ENCODE data around the gene ASMTL.
"Not testable (repeated sequence)": the region's sequence is repeated elsewhere in the genome, so short reads cannot be mapped to it uniquely, and the experiment has no call there.

The ASMTL gene

DNA sequence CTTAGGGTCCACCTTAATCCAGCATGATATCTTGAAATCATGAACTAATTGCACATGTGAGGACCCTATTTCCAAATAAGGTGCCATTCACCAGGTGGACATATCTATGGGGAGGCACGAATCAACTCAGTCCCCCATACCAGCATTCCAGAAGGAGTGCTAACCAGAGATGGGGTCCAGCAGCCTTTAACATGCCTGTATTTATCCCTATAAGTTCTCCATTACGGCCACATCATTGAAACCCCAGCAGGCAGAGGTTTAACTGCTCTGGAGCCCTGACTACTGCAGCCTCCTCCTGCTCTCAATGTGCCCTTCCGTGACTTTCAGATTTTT is 3.2 kb upstream of the ASMTL start:
- in situ Hi-C loops (cut with HindIII; ENCODE audit: low sequenced_read_pairs): no loop called here

DNA sequence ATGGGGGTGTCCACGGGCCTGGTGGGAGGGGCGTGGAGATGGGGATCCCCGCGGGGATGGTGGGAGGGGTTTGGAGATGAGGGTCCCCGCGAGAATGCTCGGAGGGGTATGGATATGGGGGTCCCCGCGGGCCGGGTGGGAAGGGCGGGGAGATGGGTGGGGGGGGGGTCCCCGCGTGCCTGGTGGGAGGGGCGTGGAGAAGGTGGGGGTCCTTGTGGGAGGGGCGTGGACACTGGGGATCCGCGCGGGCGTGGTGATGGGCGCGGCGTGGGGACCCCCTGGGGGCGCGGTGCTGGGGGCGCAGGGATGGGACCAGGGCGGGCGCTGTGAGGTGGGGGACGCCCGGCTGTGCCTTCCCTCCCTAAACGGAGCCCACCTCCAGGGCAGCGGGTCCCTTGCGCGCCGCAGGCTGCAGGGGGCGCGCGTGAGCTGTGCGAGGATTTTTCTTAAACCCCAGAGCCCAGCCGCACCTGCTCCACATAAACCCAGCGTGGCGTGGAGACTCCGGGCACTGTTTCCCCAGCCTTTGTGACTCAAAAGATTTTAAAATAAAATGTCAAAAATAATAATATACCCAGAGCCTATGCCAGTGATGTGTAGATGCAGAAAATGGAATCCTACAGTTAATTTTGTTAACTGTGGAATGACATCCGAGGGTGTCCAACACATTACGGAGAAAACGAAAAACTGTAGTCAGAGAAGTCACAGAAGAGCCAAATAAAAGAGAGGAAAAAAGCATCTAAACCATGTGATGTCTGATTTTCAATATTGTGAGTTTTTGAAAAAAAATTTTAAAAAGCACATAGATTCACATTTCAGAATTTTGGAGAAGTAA is 1.5 kb upstream of the ASMTL start:
- in situ Hi-C loops (cut with HindIII; ENCODE audit: low sequenced_read_pairs): no loop called here

DNA sequence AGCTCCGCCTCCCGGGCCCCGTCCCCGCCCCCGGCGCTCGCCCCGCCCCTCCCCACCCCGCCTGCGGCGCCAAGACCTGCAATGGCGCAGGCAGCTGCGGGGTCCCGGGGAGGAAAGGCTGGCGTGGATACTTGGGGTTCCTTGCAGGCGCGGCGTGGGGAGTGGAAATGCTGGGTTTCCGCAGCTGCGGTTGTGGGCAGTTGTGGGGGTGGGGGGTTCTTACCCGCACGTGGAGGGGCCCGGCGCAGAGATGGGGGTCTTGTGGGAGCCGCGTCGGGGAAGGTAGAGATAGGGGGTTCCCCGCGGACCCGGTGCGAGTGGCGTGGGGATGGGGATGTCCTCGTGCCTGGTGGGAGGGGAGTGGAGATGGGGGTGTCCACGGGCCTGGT is 680 bp upstream of the ASMTL start:
- in situ Hi-C loops (cut with HindIII; ENCODE audit: low sequenced_read_pairs): no loop called here

DNA sequence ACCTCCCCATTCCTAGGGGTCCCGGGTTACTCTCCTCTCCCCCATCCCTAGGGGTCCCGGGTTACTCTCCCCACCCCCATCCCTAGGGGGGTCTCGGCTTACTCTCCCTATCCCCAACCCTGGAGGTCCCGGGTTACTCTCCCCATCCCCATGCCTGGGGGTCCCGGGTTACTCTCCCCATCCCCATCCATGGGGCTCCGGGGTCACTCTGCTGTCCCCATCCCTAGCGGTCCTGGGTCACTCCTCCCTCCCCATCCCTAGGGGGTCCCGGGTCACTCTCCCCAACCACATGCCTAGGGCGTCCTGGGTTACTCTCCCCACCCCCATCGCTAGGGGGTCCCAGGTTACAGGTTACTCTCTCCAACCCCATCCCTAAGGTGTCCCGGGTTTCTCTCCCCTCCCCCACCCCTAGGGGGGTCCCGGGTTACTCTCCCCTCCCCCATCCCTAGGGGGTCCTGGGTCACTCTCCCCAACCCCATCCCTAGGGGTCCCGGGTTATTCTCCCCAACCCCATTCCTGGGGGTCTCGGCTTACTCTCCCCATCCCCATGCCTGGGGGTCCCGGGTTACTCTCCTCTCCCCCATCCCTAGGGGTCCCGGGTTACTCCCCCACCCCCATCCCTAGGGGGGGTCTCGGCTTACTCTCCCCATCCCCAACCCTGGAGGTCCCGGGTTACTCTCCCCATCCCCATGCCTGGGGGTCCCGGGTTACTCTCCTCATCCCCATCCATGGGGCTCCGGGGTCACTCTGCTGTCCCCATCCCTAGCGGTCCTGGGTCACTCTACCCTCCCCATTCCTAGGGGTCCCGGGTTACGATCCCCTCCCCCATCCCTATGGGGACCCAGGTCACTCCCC is 821 bp downstream of the ASMTL start:
- in situ Hi-C loops (cut with HindIII; ENCODE audit: low sequenced_read_pairs): no loop called here

DNA sequence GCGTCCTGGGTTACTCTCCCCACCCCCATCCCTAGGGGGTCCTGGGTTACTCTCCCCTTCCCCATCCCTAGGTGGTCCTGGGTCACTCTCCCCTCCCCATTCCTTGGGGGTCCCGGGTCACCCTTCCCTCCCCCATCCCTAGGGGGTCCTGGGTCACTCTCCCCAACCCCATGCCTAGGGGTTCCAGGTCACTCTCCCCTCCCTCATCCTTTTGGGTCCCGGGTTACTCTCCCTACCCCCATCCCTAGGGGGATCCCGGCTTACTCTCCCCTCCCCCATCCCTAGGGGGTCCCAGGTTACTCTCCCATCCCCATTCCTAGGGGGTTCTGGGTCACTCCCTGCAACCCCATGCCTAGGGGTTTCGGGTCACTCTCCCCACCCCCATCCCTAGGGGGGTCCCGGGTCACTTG is 1.5 kb downstream of the ASMTL start:
- in situ Hi-C loops (cut with HindIII; ENCODE audit: low sequenced_read_pairs): no loop called here

DNA sequence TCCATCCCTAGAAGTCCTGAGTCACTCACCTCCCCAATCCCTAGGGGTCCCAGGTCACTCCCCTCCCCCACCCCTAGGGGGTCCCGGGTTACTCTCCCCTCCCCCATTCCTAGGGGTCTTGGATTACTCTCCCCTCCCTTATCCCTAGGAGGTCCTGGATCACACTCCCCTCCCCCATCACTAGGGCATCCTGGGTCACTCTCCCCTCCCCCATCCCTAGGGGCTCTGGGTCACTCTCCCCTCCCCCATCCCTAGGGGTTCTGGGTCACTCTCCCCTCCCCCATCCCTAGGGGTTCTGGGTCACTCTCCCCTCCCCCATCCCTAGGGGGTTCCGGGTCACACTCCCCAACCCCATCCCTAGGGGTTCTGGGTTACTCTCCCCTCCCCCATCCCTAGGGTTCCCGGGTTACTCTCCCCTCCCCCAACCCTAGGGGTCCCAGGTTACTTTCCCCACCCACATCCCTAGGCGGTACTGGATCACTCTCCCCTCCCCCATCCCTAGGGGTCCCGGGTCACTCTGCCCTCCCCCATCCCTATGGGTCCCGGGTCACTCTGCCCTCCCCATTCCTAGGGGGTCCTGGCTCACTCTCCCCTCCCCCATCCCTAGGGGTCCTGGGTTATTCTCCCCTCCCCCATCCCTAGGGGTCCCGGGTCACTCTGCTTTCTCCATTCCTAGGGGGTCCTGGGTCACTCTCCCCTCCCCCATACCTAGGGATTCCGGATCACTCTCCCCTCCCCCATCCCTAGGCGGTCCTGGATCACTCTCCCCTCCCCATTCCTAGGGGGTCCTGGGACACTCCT is 2.1 kb downstream of the ASMTL start:
- in situ Hi-C loops (cut with HindIII; ENCODE audit: low sequenced_read_pairs): no loop called here

DNA sequence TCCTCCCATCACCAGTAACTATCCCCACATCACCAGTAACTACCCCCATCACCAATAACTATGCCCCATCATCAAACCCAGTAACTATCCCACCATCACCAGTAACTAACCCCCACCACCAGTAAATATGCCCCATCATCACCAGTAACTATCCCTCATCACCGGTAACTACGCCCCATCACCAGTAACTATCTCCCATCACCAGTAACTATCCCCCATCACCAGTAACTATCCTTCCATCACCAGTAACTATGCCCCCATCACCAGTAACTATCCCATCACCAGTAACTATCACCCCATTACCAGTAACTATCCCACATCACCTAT is 2.9 kb downstream of the ASMTL start:
- in situ Hi-C loops (cut with HindIII; ENCODE audit: low sequenced_read_pairs): no loop called here

DNA sequence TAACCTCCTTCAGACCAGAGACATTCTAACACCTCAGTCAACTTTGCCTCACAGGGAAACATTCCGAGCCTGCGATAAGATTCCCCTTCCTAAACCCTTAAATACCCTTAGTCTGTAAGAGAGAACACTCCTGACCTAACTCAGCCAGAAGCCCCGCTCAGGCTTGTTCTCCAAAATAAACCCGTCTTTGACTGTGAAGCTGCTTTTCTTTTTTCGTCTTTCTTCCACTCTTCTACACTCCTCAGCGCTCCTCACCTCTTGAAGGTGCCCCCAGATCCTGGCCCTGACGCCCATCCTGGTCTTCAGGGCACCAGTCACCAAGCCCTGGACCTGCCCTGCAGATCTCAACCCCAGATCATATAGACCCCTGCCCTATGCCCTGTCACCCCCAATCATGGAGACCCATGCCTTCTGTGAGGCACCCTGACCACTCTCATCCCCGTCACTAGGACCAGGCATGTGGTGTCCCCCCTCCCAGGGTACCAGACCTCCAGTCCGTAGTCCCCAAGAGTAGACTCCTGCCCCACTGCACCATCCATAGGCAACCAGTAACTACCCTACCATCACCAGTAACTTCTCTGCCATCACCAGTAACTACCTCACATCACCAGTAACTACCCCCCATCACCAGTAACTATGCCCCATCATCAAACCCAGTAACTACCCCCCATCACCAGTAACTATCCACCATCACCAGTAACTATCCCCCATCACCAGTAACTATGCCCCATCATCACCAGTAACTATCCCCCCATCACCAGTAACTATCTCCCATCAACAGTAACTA is 3.5 kb downstream of the ASMTL start:
- in situ Hi-C loops (cut with HindIII; ENCODE audit: low sequenced_read_pairs): no loop called here

DNA sequence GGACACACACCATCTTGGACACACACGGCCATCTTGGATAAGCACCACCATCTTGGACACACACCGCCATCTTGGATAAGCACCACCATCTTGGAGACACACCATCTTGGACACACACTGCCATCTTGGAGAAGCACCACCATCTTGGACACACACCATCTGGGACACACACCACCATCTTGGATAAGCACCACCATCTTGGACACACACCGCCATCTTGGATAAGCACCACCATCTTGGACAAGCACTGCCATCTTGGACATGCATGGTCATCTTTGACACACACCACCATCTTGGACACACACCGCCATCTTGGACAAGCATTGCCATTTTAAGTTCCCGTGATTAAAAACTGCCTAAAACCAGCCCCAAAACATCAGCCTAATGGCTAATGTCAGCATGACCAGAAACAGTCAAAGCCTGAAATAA is 4.1 kb downstream of the ASMTL start:
- in situ Hi-C loops (cut with HindIII; ENCODE audit: low sequenced_read_pairs): not testable (repeated sequence)

DNA sequence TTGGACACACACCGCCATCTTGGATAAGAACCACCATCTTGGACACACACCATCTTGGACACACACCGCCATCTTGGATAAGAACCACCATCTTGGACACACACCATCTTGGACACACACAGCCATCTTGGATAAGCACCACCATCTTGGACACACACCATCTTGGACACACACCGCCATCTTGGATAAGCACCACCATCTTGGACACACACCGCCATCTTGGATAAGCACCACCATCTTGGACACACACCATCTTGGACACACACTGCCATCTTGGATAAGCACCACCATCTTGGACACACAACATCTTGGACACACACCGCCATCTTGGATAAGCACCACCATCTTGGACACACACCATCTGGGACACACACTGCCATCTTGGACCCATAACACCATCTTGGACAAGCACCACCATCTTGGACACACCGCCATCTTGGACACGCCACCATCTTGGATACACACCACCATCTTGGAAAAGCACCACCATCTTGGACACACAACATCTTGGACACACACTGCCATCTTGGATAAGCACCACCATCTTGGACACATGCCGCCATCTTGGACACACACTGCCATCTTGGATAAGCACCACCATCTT is 4.6 kb downstream of the ASMTL start:
- in situ Hi-C loops (cut with HindIII; ENCODE audit: low sequenced_read_pairs): not testable (repeated sequence)

DNA sequence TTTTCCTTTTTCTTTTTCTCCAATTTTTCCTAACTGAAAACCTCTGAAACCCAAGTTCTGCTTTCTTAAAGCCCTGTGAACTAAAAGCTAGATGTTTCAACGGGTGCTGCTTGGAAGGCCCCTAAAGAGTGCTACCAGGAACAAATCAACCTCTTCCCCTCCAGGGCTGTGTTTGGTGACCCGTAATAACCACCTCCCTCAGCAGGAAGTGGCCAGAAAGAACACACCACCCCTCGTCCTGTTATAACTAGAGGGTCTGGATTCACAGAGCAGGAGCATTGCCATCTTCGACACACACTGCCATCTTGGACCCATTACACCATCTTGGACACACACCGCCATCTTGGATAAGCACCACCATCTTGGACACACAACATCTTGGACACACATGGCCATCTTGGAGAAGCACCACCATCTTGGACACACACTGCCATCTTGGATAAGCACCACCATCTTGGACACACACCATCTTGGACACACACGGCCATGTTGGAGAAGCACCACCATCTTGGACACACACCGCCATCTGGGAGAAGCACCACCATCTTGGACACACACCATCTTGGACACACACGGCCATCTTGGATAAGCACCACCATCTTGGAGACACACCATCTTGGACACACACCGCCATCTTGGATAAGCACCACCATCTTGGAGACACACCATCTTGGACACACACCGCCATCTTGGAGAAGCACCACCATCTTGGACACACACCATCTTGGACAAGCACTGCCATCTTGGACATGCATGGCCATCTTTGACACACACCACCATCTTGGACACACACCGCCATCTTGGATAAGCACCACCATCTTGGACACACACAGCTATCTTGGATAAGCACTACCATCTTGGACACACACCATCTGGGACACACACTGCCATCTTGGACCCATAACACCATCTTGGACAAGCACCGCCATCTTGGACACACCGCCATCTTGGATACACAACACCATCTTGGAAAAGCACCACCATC is 5.4 kb downstream of the ASMTL start:
- in situ Hi-C loops (cut with HindIII; ENCODE audit: low sequenced_read_pairs): not testable (repeated sequence)

DNA sequence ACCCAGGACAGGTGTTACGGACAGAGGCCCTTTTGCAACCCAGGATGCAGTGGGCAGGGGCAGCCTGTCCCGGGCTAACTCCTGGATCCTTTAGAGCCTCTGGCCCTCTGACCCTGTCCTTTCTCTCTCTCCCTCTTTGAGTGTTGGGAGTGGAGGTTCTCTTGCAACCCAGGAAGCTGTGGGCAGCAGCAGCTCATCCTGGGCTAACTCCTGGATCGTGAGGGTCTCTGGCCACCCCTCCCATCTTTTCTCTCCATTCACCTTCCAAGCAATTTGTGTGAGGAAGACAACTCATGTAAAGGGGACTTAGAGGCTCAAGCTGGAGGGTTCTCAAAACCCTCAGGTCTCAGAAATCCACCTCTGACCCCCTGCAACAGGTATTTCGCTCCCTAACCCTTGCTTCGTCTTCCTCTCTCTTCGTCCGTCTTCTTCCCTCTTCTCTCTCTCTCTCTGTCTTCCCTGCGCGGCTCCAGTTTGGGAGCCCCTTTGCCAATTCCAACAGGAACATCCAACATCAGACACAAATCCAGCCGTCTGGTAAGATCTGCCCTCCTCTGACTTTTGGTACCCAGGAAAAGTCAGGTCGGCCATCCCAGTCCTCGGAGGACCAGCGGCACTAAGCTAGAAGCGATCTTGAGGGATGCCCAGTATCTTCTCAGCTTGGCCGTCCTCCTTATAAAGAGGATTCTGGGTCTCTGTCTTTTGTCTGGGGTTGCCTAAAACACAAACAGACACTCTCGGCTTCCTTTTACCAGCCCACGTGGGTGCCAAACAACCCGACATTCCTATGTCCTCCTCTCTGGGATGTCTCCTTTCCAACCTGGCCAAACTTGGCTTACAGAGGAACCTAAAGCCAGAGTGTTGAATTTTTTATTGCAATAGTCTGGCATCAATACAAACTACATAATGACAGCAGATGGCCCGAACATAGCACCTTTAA is 7.9 kb downstream of the ASMTL start:
- in situ Hi-C loops (cut with HindIII; ENCODE audit: low sequenced_read_pairs): no loop called here

DNA sequence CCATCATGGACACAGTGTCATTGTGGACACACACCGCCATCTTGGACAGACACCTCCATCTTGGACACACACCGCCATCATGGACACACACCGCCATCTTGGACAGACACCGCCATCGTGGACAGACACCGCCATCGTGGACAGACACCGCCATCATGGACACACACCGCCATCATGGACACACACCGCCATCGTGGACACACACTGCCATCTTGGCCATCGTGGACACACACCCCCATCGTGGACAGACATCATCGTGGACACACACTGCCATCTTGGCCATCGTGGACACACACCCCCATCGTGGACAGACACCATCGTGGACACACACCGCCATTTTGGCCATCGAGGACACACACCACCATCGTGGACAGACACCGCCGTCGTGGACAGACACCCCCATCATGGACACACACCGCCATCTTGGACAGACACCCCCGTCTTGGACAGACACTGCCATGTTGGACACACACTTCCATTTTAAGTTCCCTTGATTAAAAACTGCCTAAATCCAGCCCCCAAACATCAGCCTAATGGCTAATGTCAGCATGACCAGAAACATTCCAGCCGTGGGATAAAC is 9.1 kb downstream of the ASMTL start:
- in situ Hi-C loops (cut with HindIII; ENCODE audit: low sequenced_read_pairs): no loop called here

DNA sequence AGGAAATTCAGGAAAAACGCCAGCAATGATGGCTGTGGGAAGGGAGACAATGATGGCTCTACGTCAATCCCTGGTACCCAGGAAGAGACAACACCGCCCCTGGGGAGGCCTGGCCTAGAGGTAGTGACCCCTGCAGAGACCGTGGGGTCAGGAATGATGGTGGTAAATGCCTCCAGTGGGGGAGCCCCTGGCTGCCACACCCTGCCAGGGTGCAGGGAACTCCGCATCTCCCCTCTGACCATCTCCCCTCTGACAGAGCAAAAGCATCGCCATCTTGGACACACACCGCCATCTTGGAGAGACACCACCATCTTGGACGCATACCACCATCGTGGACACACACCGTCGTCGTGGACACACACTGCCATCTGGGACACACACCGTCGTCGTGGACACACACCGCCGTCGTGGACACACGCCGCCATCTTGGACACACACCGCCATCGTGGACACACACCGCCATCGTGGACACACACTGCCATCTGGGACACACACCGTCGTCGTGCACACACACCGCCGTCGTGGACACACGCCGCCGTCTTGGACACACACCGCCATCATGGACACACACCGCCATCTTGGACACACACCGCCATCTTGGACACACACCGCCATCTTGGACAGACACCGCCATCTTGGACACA is 9.9 kb downstream of the ASMTL start:
- in situ Hi-C loops (cut with HindIII; ENCODE audit: low sequenced_read_pairs): no loop called here

DNA sequence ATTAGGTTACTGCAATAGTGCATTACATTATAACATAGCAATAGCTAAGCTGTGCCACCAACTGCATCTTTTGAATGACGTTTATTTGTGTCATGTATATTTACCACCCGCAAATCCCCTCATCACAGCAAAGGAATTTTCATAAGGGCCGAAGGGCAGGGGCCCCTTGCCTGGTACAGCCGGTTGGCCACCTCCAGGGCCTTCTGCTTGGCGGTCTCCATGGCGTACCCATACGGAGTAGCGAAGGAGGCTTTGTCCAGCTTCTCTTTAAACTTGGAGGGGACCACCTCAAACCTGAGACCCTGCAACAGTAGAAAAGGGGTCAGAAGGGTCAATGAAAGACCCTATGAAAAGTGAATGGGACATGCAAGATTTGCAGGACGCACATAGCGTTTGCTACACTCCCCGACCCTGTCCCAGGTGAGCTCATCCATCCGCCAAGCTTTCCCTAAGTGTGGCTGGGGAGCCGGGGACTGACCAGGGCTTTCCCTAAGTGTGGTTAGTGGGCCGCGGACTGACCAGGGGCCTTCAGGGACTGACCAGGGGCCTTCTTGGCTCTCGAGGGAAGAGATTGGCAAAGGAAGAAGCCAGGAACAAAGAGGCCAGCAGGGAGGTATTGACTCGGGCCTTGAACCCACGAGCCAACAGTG is 10.6 kb downstream of the ASMTL start:
- in situ Hi-C loops (cut with HindIII; ENCODE audit: low sequenced_read_pairs): no loop called here

DNA sequence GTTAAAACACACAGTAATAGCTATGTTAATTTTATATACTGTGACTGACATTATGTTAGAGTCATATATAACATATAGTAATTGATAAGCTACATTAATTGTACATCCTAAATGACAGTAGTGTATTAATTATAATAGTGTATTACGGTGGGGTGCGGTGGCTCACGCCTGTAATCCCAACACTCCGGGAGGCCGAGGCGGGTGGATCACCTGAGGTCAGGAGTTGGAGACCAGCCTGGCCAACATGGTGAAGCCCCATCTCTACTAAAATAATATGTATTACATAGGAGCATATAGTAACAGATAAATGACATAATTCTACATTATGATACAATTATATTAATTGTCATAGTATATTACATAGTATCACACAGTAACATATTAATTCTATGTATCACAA is 12.2 kb downstream of the ASMTL start:
- in situ Hi-C loops (cut with HindIII; ENCODE audit: low sequenced_read_pairs): no loop called here
